IMR-90 (cell line): Measurements from ENCODE around the gene VPS35. TPM values are rescaled to one million over a fixed set of nuclear protein-coding genes. Genes with fewer than 3 reads are reported as not detected.

Source experiments
- ATAC-seq: fragments of 200-7000 bp; cut with Tn5 transposase; 2 replicates; pipeline ENCODE4 v1.9.1; 2020; ENCODE audit warnings: low read depth, mild to moderate bottlenecking, moderate library complexity
- BruUV-seq: library from RNA; stranded (reverse); fragments of 400-500 nt; replicated peaks from 2 replicates; lab custom pipeline; 2021; lab: Mats Ljungman, UMichigan
- CTCF ChIA-PET: fragments of 300-600 bp; formaldehyde crosslinking; extraction: SDS; loops from one replicate; lab custom pipeline; 2021; ENCODE audit warnings: antibody characterized with exemption; lab: Yijun Ruan, JAX
- POLR2A ChIA-PET: fragments of 300-600 bp; sonication (Branson Sonifier 250); formaldehyde crosslinking; loops from one replicate; lab custom pipeline; 2022; ENCODE audit warnings: antibody characterized with exemption; ENCODE audit not compliant: unreplicated experiment; lab: Charles Lee
- DNase-seq: peaks from one replicate; pipeline ENCODE4 v3.0.0; 2013
- H2AFZ ChIP-seq: replicated peaks from 2 replicates; pipeline ENCODE3; 2013; ENCODE audit warnings: low read length, mild to moderate bottlenecking; ENCODE audit not compliant: poor library complexity
- H2AK5ac ChIP-seq: 2 replicates; pipeline ENCODE4 v1.6.1; 2013; ENCODE audit warnings: low read depth, low read length, inconsistent platforms
- H2AK9ac ChIP-seq: replicated peaks from 2 replicates; pipeline ENCODE3; 2013; ENCODE audit warnings: mild to moderate bottlenecking, low read depth, low read length, moderate library complexity; ENCODE audit not compliant: poor library complexity
- H2BK120ac ChIP-seq: 2 replicates; pipeline ENCODE4 v1.6.1; 2013; ENCODE audit warnings: low read depth, low read length, inconsistent platforms
- H2BK15ac ChIP-seq: 3 replicates; pipeline ENCODE4 v1.6.1; 2013; ENCODE audit warnings: low read depth, low read length, inconsistent platforms
- H2BK20ac ChIP-seq: 2 replicates; pipeline ENCODE4 v1.6.1; 2013; ENCODE audit warnings: low read depth, mild to moderate bottlenecking, inconsistent platforms, low read length, moderate library complexity
- H2BK5ac ChIP-seq: 2 replicates; pipeline ENCODE4 v1.6.1; 2013; ENCODE audit warnings: mild to moderate bottlenecking, low read depth, low read length, inconsistent platforms; ENCODE audit not compliant: poor library complexity, severe bottlenecking
- H3K14ac ChIP-seq: replicated peaks from 2 replicates; pipeline ENCODE4 v1.6.1; 2013; ENCODE audit warnings: low read depth, low read length, inconsistent platforms
- H3K18ac ChIP-seq: 2 replicates; pipeline ENCODE4 v1.6.1; 2013; ENCODE audit warnings: low read depth, low read length, control low read depth
- H3K23ac ChIP-seq: 2 replicates; pipeline ENCODE4 v1.6.1; 2013; ENCODE audit warnings: low read depth, low read length, inconsistent platforms
- H3K27ac ChIP-seq: 2 replicates; pipeline ENCODE4 v1.5.1; 2013; ENCODE audit warnings: mild to moderate bottlenecking, control low read depth, low read length; ENCODE audit not compliant: insufficient read depth
- H3K27me3 ChIP-seq: 2 replicates; pipeline ENCODE4 v1.6.1; 2013; ENCODE audit warnings: low read length; ENCODE audit not compliant: control insufficient read depth, insufficient read depth
- H3K36me3 ChIP-seq: 2 replicates; pipeline ENCODE4 v1.6.1; 2013; ENCODE audit warnings: low read length, mixed read lengths; ENCODE audit not compliant: control insufficient read depth, insufficient read depth
- H3K4ac ChIP-seq: 2 replicates; pipeline ENCODE4 v1.6.1; 2013; ENCODE audit warnings: low read depth, low read length, inconsistent platforms
- H3K4me1 ChIP-seq: 2 replicates; pipeline ENCODE4 v1.6.1; 2013; ENCODE audit warnings: low read length, mixed read lengths; ENCODE audit not compliant: control insufficient read depth, insufficient read depth
- H3K4me2 ChIP-seq: 2 replicates; pipeline ENCODE4 v1.6.1; 2013; ENCODE audit warnings: low read depth, mild to moderate bottlenecking, control low read depth, low read length, moderate library complexity
- H3K4me3 ChIP-seq: 2 replicates; pipeline ENCODE4 v1.5.1; 2013; ENCODE audit warnings: low read depth, mild to moderate bottlenecking, control low read depth, low read length, moderate library complexity; ENCODE audit not compliant: insufficient read depth
- H3K56ac ChIP-seq: 2 replicates; pipeline ENCODE4 v1.6.1; 2013; ENCODE audit warnings: low read length, inconsistent platforms; ENCODE audit not compliant: insufficient read depth; ENCODE audit errors: extremely low read depth
- H3K79me1 ChIP-seq, 2 experiments: 2 replicates each; pipeline ENCODE4 v1.6.1; 2013; ENCODE audit warnings: low read length in 2 of 2, inconsistent platforms in 1 of 2, low read depth in 1 of 2
- H3K9ac ChIP-seq: 2 replicates; pipeline ENCODE4 v1.6.1; 2013; ENCODE audit warnings: low read depth, low read length, control low read depth
- H3K9me1 ChIP-seq: 2 replicates; pipeline ENCODE4 v1.6.1; 2013; ENCODE audit warnings: low read length, inconsistent platforms; ENCODE audit not compliant: insufficient read depth
- H3K9me3 ChIP-seq: 2 replicates; pipeline ENCODE4 v1.6.1; 2013; ENCODE audit warnings: low read length; ENCODE audit not compliant: control insufficient read depth, insufficient read depth
- H4K20me1 ChIP-seq: 2 replicates; pipeline ENCODE4 v1.6.1; 2013; ENCODE audit warnings: low read length, inconsistent platforms; ENCODE audit not compliant: insufficient read depth
- H4K5ac ChIP-seq: 2 replicates; pipeline ENCODE4 v1.6.1; 2013; ENCODE audit warnings: mild to moderate bottlenecking, low read depth, low read length, control low read depth
- H4K8ac ChIP-seq, 2 experiments: 2 replicates each; pipeline ENCODE4 v1.6.1; 2013; ENCODE audit warnings: low read depth in 2 of 2, low read length in 2 of 2, control low read depth in 1 of 2, inconsistent platforms in 1 of 2
- H4K91ac ChIP-seq: 2 replicates; pipeline ENCODE4 v1.6.1; 2013; ENCODE audit warnings: low read depth, low read length, inconsistent platforms; ENCODE audit not compliant: insufficient read depth
- CHD1 ChIP-seq: IDR thresholded peaks from 2 replicates; pipeline ENCODE4 v1.6.1; 2012; ENCODE audit warnings: low read depth, low read length, improper control_type of control experiment
- CTCF ChIP-seq: conservative IDR thresholded peaks from 2 replicates; pipeline ENCODE4 v1.5.1; 2012; ENCODE audit warnings: mild to moderate bottlenecking, low read depth, low read length, improper control_type of control experiment
- POLR2A ChIP-seq: IDR thresholded peaks from 2 replicates; pipeline ENCODE4 v1.6.1; 2012; ENCODE audit warnings: mild to moderate bottlenecking, low read depth, low read length
- RAD21 ChIP-seq: IDR thresholded peaks from 2 replicates; pipeline ENCODE4 v1.6.1; 2012; ENCODE audit warnings: low read length, improper control_type of control experiment
- SMC3 ChIP-seq: fragments of 150-350 bp; IDR thresholded peaks from 2 replicates; pipeline ENCODE4 v1.6.1; 2016; ENCODE audit warnings: low read depth, mild to moderate bottlenecking, antibody characterized with exemption, low read length, moderate library complexity
- USF2 ChIP-seq: fragments of 150-350 bp; IDR thresholded peaks from 2 replicates; pipeline ENCODE4 v1.6.1; 2017; ENCODE audit warnings: mild to moderate bottlenecking, antibody characterized with exemption, low read length, low read depth
- WGBS, 2 experiments: methylation state at CpG; one replicate each; pipeline versions ENCODE4 v1.1.5 to v1.1.7; 2013; ENCODE audit warnings: missing lambda C conversion rate in 2 of 2; ENCODE audit not compliant: insufficient read length in 1 of 2; ENCODE audit errors: extremely low coverage in 2 of 2; 5-methylcytosine and 5-hydroxymethylcytosine counted together
- dilution Hi-C: fragments of 300-500 bp; cut with HindIII; formaldehyde crosslinking; loops from one replicate; pipeline ENCODE4 v1.14.3; 2018; ENCODE audit warnings: low sequenced_read_pairs; ENCODE audit not compliant: unreplicated experiment
- in situ Hi-C: fragments of 300-500 bp; cut with MboI; formaldehyde crosslinking; loops from 3 replicates; pipeline ENCODE4 v1.14.3; 2019; ENCODE audit warnings: low sequenced_read_pairs, inconsistent platforms, mixed read lengths
- intact Hi-C: fragments of 100-400 bp; cut with micrococcal nuclease; formaldehyde crosslinking; loops from 2 replicates; pipeline ENCODE4 v1.10.0; 2022
- polyA plus RNA-seq, 3 experiments: library from polyadenylated mRNA; depleted of rRNA; stranded (reverse); fragments of >200 nt; gene quantifications; 2 replicates each; pipeline ENCODE4 v1.2.3, GENCODE V29; 2012; ENCODE audit warnings: low replicate concordance in 1 of 3
- total RNA-seq: library from RNA; depleted of rRNA; stranded (reverse); fragments of >200 nt; gene quantifications from 2 replicates; pipeline ENCODE4 v1.2.3, GENCODE V29; 2012

The VPS35 gene
- total and polyA plus RNA-seq, 2 of the 4 experiments (the other 2 are of a cell fraction): 42.3 to 89.4 TPM

GRCh38 chr16:46673320-46674013 is 15.5 kb downstream of the VPS35 start:
- Histone ChIP-seq H3K27me3 (no peaks in the 10 kb centered on the region), H3K9me1 (no peaks in the 10 kb centered on the region), H3K4me2 (no peak overlapping the region), H3K4ac (no peak overlapping the region), H2AK5ac (no peak overlapping the region), H3K9ac (no peak overlapping the region), H4K5ac (no peak overlapping the region), H3K14ac (no peak overlapping the region), H2AK9ac (no peak overlapping the region), H3K79me1 (peaks cover 0 to 10% of the 10 kb centered on the region in 2 experiments; a peak in 2 of 4 replicates), H3K56ac (no peak overlapping the region), H3K4me1 (0 out of 2 replicates have a peak, but pooled peaks cover 2% of the 10 kb centered on the region), H4K91ac (no peak overlapping the region), H2BK20ac (no peak overlapping the region), H4K20me1 (peaks cover 6% of the 10 kb centered on the region), H3K27ac (no peak overlapping the region), H3K4me3 (no peak overlapping the region), H3K36me3 (peaks cover 33% of the 10 kb centered on the region), H2AFZ (no peak overlapping the region), H4K8ac (no peak overlapping the region), H3K18ac (no peak overlapping the region), H2BK120ac (no peak overlapping the region), H3K9me3 (no peaks in the 10 kb centered on the region), H3K23ac (no peak overlapping the region), H2BK15ac (no peak overlapping the region), H2BK5ac (no peak overlapping the region)
- DNase-seq (peak; percentile 69), ATAC-seq (peak; percentile 91)
- no TSS peak for BruUV-seq
- in situ Hi-C loops: loop anchor here (10.0 kb wide), 1 partner anchor 251 kb away; no protein-coding TSS in a partner anchor
- dilution Hi-C loops: no loop called here
- no CpG with 5 or more reads among the region's 6 CpGs for WGBS, 2 experiments
- TF ChIP-seq CHD1: no peak
- peak; percentile 77 for TF ChIP-seq SMC3
- TF ChIP-seq USF2: no peak
- peak; percentile 31; the same call in 1 of the 2 replicates for TF ChIP-seq POLR2A
- peak; percentile 95 for TF ChIP-seq CTCF
- TF ChIP-seq RAD21: peak; percentile 94
- POLR2A ChIA-PET: no interaction called here
- intact Hi-C loops: loop anchor here (1.0 kb wide), 3 partner anchors 128 to 256 kb away; no protein-coding TSS in a partner anchor
- CTCF ChIA-PET: interaction anchor here (0.6 to 2.1 kb wide), 17 partner anchors 10 to 235 kb away, joined by 3 to 10 read pairs (median 4); partner anchors contain the start of gene C16orf87
